NT2/D1 (cell line): ENCODE data around the gene ARHGAP10.

Experiments used
- SUZ12 ChIP-seq: IDR thresholded peaks from 2 replicates; pipeline ENCODE4 v1.6.1; 2011; ENCODE audit not compliant: insufficient read length, insufficient read depth; ENCODE audit errors: extremely low read depth
- YY1 ChIP-seq: IDR thresholded peaks from 2 replicates; pipeline ENCODE4 v1.6.1; 2011; ENCODE audit not compliant: insufficient read length, insufficient read depth

DNA sequence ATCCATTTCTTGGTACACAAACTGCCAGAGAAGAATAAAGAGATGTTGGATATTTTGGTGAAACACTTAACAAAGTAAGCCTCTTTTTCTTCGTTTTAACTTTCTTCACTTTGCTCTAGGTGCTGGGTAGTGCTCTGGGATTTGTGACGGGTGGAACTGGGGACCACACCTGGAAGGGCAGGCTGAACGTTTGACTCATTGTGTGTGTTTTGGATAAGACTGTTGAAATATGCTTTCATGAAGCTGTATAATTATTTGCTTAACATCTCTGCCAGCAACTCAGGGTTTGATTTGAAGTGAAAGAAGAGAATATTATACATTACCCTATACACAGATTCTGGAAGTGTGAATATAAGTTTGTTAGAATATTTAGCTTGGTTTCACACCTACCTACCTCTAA is 233.2 kb downstream of the ARHGAP10 start:
- TF ChIP-seq YY1 (no peak), SUZ12 (no peak)
